GM18499 (cell line): Measurements from ENCODE around the gene DLEC1.
"Not testable (repeated sequence)": the region's sequence is repeated elsewhere in the genome, so short reads cannot be mapped to it uniquely, and the experiment has no call there.

ENCODE experiments used
- ATAC-seq: cut with Tn5 transposase; IDR thresholded peaks from one replicate; pipeline ENCODE4 v1.9.1; 2021; ENCODE audit warnings: moderate number of reproducible peaks; ENCODE audit not compliant: insufficient read depth, unreplicated experiment

The DLEC1 gene

GRCh38 chr3:38034335-38034734, 4.7 kb upstream of the DLEC1 start:
- not testable (repeated sequence) for ATAC-seq

DNA sequence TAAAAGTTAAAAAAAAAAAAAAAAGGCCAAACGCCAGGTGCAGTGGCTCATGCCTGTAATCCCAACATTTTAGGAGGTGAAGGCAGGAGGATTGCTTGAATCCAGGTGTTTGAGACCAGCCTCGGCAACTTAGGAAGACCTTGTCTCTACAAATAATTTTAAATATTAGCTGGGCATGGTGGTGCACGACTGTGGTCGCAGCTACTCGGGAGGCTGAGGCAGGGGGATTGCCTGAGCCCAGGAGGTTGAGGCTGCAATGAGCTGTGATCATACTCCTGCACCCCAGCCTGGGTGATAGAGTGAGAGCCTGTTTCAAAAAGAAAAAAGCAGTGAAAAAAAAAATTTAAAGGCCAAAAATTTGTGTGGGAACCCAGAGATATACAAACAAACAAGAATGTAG, 2.7 kb upstream of the DLEC1 start:
- ATAC-seq: no peak

DNA sequence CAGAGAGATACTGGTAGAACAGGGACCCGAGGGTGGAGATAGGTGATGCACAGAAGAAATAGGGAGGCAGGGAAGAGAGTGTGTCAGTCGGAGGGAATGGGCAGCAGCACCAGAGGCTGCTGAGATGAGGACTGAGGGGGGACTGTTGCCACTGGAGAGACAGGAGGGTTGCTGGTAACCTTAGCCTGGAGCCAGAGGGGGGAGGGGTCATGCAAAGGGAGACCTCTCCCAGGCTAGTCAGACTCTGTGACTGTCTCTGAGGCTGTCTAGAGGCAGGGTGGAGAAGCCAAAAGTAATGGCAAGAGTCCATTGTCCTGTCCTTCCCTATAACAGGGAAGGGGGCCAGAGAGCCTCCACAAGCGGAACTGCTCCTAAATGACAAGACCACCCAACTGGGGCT, 2.1 kb upstream of the DLEC1 start:
- no peak for ATAC-seq

DNA sequence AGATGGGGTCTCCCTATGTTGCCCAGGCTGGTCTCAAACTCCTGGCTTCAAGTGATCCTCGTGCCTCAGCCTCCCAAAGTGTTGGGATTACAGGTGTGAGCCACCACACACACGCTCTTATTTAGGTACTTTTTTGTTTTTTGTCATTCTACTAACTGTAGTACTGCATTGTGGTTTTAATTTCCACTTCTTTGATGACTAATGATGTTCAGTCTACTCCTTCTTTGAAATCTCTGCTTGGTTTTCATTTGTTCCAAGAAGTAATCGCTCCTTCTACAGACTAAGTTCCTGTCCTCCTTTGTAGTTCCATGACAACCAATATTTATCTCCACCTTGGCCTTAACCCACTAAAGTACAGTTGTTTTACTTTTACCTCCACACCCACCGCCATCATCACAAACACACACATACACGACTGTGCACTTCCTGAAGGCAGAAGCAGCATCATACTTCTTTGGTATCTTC, 529 bp upstream of the DLEC1 start:
- ATAC-seq: no peak

GRCh38 chr3:38039899-38040261, 872 bp downstream of the DLEC1 start:
- ATAC-seq: no peak

DNA sequence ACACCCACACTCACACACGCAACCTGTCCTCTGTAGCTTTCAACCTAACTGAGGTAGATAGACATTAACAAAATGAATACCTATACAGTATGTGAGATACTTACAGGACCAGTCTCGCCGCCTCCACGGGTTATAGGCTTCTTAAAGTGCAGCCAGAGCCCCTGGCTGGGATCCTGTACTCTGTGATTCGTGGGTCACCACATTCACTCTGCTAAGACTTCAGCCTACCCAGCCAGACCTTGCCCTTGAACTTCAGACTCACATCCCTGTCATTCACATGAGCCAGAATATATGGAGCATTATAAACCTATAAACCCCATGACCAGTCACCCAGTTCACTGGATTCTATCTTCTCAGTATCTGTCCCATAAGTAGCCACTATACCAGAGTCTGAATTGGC, 1.4 kb downstream of the DLEC1 start:
- no peak for ATAC-seq

GRCh38 chr3:38043486-38043885, 4.5 kb downstream of the DLEC1 start:
- ATAC-seq: no peak

GRCh38 chr3:38046027-38046426, 7.0 kb downstream of the DLEC1 start:
- no peak for ATAC-seq

DNA sequence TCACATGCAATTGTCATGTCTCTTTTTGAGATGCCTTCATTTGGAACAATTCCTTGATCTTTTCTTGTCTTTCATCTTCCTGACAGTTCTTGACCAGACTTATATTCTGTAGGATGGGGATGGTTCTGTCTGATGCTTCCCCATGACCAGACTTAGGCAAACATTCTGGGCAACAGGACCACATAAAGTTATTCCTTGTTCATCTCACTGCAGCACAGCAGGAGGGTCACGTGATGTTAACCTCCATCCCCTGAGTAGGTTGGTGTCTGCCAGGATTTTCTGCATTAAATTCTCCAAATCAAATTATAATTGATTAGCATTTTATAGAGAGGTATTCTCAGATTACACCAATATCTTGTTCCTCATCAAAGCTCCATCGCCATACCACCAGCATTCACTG, 7.8 kb downstream of the DLEC1 start:
- ATAC-seq: no peak

- no peak for ATAC-seq
Measured at GRCh38 chr3:38047896-38048295, 8.9 kb downstream of the DLEC1 start.

GRCh38 chr3:38049358-38050126, 10.5 kb downstream of the DLEC1 start:
- ATAC-seq: no peak

GRCh38 chr3:38051131-38051530, 12.1 kb downstream of the DLEC1 start:
- no peak for ATAC-seq

GRCh38 chr3:38053286-38053685, 14.3 kb downstream of the DLEC1 start:
- ATAC-seq: not testable (repeated sequence)

GRCh38 chr3:38053813-38054498, 14.9 kb downstream of the DLEC1 start:
- ATAC-seq: not testable (repeated sequence)

DNA sequence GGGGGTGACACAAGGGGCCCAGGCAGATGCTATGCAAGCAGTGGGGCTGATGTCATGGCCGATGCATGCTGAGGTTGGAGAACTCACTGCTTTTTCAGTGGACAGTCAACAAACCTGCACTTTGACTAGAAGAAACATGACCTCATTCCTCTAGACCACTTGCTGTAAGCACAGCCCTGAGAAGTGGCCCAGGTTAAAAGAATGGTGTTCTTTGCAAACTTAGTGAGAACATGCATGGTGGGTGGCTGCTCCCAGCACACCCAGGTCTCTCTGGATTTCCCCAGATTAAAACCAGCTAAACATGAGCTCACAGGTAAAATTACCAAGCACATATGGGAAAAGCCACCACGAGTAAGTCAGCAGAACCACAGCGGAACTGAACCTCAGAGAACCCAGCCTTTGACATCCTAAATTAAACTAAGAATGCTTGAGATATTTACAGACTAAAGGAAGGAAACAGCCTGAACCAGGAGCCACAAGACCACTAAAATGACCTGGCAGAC, 15.5 kb downstream of the DLEC1 start:
- ATAC-seq: no peak

GRCh38 chr3:38059148-38059547, 20.1 kb downstream of the DLEC1 start:
- no peak for ATAC-seq

DNA sequence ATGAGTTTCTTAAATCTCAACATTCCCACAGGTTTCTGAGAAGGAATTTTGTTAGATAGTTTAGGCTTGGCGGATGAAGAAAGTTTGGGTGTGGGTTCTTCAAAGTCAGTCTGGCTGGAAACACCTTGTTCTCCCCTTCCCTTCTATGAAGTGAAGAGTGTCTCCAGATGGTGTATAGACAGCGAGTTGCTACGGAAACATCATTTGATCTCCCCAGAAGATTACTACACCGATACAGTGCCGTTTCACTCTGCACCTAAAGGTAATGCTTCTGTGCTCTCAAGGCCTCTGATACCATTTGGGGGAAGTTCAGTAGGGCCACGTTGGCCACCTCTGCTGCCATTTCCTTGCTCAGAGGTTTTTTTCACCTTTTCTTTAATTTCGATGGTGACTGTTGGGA, 20.6 kb downstream of the DLEC1 start:
- ATAC-seq: no peak

GRCh38 chr3:38062809-38063208, 23.8 kb downstream of the DLEC1 start:
- no peak for ATAC-seq

DNA sequence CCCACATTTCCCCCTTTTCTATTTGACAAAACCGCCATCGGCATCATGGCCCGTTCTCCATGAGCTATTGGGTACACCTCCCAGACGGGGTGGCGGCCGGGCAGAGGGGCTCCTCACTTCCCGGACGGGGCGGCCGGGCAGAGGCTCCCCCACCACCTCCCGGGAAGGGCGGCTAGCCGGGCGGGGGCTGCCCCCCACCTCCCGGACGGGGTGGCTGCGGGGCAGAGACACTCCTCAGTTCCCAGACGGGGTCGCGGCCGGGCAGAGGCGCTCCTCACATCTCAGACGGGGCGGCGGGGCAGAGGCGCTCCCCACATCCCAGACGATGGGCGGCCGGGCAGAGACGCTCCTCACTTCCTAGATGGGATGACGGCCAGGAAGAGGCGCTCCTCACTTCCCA, 25.4 kb downstream of the DLEC1 start:
- ATAC-seq: not testable (repeated sequence)

DNA sequence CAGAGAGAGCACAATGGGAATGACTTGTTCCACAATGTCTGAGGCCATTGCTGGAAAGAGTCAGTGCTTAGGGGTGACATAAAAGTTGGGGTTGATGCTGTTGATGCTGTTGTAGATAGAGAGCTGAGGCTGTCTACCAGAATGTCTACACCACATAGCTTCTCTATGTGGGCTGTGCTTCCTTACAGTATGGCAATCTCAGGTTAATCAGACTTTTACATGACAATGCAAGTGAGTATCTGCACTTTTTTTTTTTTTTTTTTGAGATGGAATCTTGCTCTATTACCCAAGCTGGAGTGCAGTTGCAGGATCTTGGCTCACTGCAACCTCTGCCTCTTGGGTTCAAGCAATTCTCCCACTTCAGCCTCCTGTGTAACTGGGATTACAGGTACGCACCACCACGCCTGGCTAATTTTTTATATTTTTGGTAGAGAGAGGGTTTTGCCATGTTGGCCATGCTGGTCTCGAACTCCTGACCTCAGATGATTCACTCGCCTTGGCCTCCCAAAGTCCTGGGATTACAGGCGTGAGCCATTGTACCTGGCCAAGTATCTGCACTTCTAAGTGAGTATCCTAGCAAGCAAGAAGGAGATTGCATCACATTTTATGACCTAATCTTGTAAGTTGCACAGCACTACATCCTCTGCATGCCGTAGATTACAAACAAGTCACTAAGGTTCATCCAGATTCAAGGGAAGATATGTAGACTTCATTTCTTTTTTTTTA, 28.7 kb downstream of the DLEC1 start:
- no peak for ATAC-seq

- ATAC-seq: no peak
Measured at GRCh38 chr3:38070013-38070412, 31.0 kb downstream of the DLEC1 start.
